Measurements from ENCODE around the gene SCYGR2. TPM values are rescaled to one million over a fixed set of nuclear protein-coding genes. Genes with fewer than 3 reads are reported as not detected.
A peak's percentile ranks its signal among the peaks of the same experiment; 100 is the strongest.
"Not testable (repeated sequence)": the region's sequence is repeated elsewhere in the genome, so short reads cannot be mapped to it uniquely, and the experiment has no call there.

SCYGR2 gene, protein sequence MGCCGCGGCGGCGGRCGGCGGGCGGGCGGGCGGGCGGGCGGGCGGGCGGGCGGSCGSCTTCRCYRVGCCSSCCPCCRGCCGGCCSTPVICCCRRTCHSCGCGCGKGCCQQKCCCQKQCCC
- not detected for polyA plus RNA-seq (2013, experiment 1 of 2)
- polyA plus RNA-seq (2013, experiment 2 of 2) = not detected

DNA sequence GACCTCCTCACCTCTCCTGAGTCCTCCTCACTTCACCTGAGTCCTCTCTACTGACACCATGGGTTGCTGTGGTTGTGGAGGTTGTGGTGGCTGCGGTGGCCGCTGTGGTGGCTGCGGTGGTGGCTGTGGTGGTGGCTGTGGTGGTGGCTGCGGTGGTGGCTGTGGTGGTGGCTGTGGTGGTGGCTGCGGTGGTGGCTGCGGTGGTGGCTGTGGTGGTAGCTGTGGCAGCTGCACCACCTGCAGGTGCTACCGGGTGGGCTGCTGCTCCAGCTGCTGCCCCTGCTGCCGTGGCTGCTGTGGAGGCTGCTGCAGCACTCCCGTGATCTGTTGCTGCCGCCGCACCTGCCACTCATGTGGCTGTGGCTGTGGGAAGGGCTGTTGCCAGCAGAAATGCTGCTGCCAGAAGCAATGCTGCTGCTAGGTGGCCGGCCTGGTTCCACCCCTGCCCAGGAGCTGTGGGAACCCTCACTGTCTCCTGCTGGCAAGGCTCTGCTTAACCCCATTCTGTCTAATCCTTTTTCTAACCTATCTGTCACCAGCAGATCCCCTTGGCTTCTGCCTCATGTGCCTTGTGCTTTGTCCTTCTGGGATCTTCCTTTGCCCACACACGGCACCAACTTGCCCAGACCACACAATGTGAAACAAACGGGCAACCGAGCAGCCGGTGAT is at the start of gene SCYGR2:
TSS of gene SCYGR2 (plus strand) at position 59 of the 669 bp plus-strand sequence. CDS start at position 59, 0 bp downstream.
- H3K4me3 ChIP-seq (ENCODE audit: insufficient read depth in 1 of 2, low read depth in 1 of 2, low read length in 2 of 2); H2AK5ac ChIP-seq (ENCODE audit: low read length, severe bottlenecking); H2BK5ac ChIP-seq (ENCODE audit: low read depth, low read length, poor library complexity, severe bottlenecking); H2BK15ac ChIP-seq (ENCODE audit: low read depth, poor library complexity, severe bottlenecking); H2BK12ac ChIP-seq (ENCODE audit: low read length in 2 of 2); H3K9me3 ChIP-seq (ENCODE audit: control insufficient read depth, low read length); H3K27me3 ChIP-seq (ENCODE audit: control insufficient read depth in 1 of 2, insufficient read depth in 1 of 2, low read length in 2 of 2); H3K9ac ChIP-seq (ENCODE audit: low read length); H3K79me1 ChIP-seq (replicated peaks; ENCODE audit: low read length, poor library complexity, severe bottlenecking); DNase-seq; H3K4me1 ChIP-seq (ENCODE audit: control insufficient read depth, insufficient read depth, low read depth, low read length); H2BK120ac ChIP-seq (ENCODE audit: low read depth, low read length); H3K4ac ChIP-seq (ENCODE audit: low read depth in 1 of 2, low read length in 2 of 2); H3K36me3 ChIP-seq (ENCODE audit: control insufficient read depth in 1 of 2, insufficient read depth in 2 of 2, low read depth in 1 of 2, low read length in 2 of 2); H3K4me2 ChIP-seq (ENCODE audit: low read length, poor library complexity, severe bottlenecking); H4K8ac ChIP-seq (ENCODE audit: low read length); H3K18ac ChIP-seq (ENCODE audit: low read depth in 1 of 2, low read length in 2 of 2); H3K27ac ChIP-seq (ENCODE audit: low read length, poor library complexity, severe bottlenecking); H4K91ac ChIP-seq (ENCODE audit: low read length); H3K23ac ChIP-seq (ENCODE audit: low read length in 2 of 2): not testable (repeated sequence)
- peak within 1 kb of the TSS; percentile 31 for H2AFZ ChIP-seq (ENCODE audit: low read depth, low read length)
- 88% methylated on average over 9 of the region's 16 CpGs for WGBS
- H3K14ac ChIP-seq (ENCODE audit: low read length in 2 of 2) = peak within 1 kb of the TSS in 1 of 2 experiments; percentile 75

DNA sequence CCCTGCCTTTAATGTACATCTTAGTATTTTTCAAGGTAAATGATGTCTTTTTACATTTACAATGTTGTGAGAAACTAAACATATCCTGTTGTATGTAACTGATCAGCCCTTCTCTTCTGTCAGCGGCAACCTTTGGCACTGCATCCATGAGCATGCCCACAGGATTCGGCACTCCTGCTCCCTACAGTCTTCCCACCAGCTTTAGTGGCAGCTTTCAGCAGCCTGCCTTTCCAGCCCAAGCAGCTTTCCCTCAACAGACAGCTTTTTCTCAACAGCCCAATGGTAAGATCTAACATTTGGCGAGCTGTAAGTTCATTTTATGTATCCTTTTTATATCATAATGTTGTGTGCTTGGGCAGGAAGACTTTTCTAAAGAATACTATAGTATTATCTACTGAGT is 46.9 kb upstream of the SCYGR2 start:
- H3K14ac ChIP-seq (ENCODE audit: low read length in 2 of 2) = no peak overlapping the region
- no peak overlapping the region for H4K91ac ChIP-seq (ENCODE audit: low read length)
- no peaks in the 10 kb centered on the region for H3K27me3 ChIP-seq (ENCODE audit: control insufficient read depth in 1 of 2, insufficient read depth in 1 of 2, low read length in 2 of 2)
- no peak overlapping the region for H3K9ac ChIP-seq (ENCODE audit: low read length)
- H3K79me1 ChIP-seq (replicated peaks; ENCODE audit: low read length, poor library complexity, severe bottlenecking) = peaks cover 11% of the 10 kb centered on the region
- no peak overlapping the region for H4K8ac ChIP-seq (ENCODE audit: low read length)
- 93% methylated on average over 2 of the region's 3 CpGs for WGBS
- no peak overlapping the region for H3K4me3 ChIP-seq (ENCODE audit: insufficient read depth in 1 of 2, low read depth in 1 of 2, low read length in 2 of 2)
- no peak overlapping the region for H3K4ac ChIP-seq (ENCODE audit: low read depth in 1 of 2, low read length in 2 of 2)
- no peak overlapping the region for H2BK15ac ChIP-seq (ENCODE audit: low read depth, poor library complexity, severe bottlenecking)
- no peaks in the 10 kb centered on the region for H3K9me3 ChIP-seq (ENCODE audit: control insufficient read depth, low read length)
- H2AFZ ChIP-seq (ENCODE audit: low read depth, low read length) = no peak overlapping the region
- H3K27ac ChIP-seq (ENCODE audit: low read length, poor library complexity, severe bottlenecking) = no peak overlapping the region
- H3K23ac ChIP-seq (ENCODE audit: low read length in 2 of 2) = no peak overlapping the region
- H3K4me1 ChIP-seq (ENCODE audit: control insufficient read depth, insufficient read depth, low read depth, low read length) = no peaks in the 10 kb centered on the region
- H2BK12ac ChIP-seq (ENCODE audit: low read length in 2 of 2) = no peak overlapping the region
- peaks cover 7 to 94% of the 10 kb centered on the region in 2 experiments for H3K36me3 ChIP-seq (ENCODE audit: control insufficient read depth in 1 of 2, insufficient read depth in 2 of 2, low read depth in 1 of 2, low read length in 2 of 2)
- no peak overlapping the region for H2BK120ac ChIP-seq (ENCODE audit: low read depth, low read length)
- DNase-seq = no peak
- no peak overlapping the region for H3K18ac ChIP-seq (ENCODE audit: low read depth in 1 of 2, low read length in 2 of 2)
- no peak overlapping the region for H3K4me2 ChIP-seq (ENCODE audit: low read length, poor library complexity, severe bottlenecking)
- no peak overlapping the region for H2AK5ac ChIP-seq (ENCODE audit: low read length, severe bottlenecking)
- H2BK5ac ChIP-seq (ENCODE audit: low read depth, low read length, poor library complexity, severe bottlenecking) = no peak overlapping the region

DNA sequence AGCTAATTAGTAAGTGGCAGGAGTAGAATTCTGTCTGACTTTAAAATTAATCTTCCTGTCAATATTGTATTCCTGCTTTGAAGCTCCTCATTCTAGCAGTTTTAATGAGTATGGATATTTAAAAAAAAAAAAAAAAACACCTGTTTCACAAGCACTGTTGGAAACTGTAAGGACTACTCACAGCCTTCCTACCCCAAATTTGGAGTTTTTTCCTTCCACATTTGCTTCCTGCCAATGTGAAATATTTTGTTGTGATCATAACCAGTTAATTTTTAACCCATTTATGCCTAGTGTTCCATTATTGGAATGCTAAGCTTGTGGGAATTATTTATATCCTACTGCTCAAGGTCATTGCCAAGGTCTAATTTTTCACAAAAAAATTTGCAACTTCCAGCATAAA is 36.1 kb upstream of the SCYGR2 start:
- Histone ChIP-seq H3K9me3 (ENCODE audit: control insufficient read depth, low read length) (no peaks in the 10 kb centered on the region), H2BK5ac (ENCODE audit: low read depth, low read length, poor library complexity, severe bottlenecking) (no peak overlapping the region), H2BK120ac (ENCODE audit: low read depth, low read length) (no peak overlapping the region), H3K23ac (ENCODE audit: low read length in 2 of 2) (no peak overlapping the region), H3K4me1 (ENCODE audit: control insufficient read depth, insufficient read depth, low read depth, low read length) (peaks cover 3% of the 10 kb centered on the region), H4K91ac (ENCODE audit: low read length) (no peak overlapping the region), H3K4me3 (ENCODE audit: insufficient read depth in 1 of 2, low read depth in 1 of 2, low read length in 2 of 2) (no peak overlapping the region), H3K79me1 (replicated peaks; ENCODE audit: low read length, poor library complexity, severe bottlenecking) (peaks cover 2% of the 10 kb centered on the region), H3K4ac (ENCODE audit: low read depth in 1 of 2, low read length in 2 of 2) (no peak overlapping the region), H2AK5ac (ENCODE audit: low read length, severe bottlenecking) (no peak overlapping the region), H2AFZ (ENCODE audit: low read depth, low read length) (no peak overlapping the region), H3K4me2 (ENCODE audit: low read length, poor library complexity, severe bottlenecking) (no peak overlapping the region), H3K18ac (ENCODE audit: low read depth in 1 of 2, low read length in 2 of 2) (no peak overlapping the region), H2BK15ac (ENCODE audit: low read depth, poor library complexity, severe bottlenecking) (no peak overlapping the region), H3K36me3 (ENCODE audit: control insufficient read depth in 1 of 2, insufficient read depth in 2 of 2, low read depth in 1 of 2, low read length in 2 of 2) (peaks cover 3 to 44% of the 10 kb centered on the region in 2 experiments), H3K27ac (ENCODE audit: low read length, poor library complexity, severe bottlenecking) (no peak overlapping the region), H2BK12ac (ENCODE audit: low read length in 2 of 2) (no peak overlapping the region), H4K8ac (ENCODE audit: low read length) (no peak overlapping the region), H3K14ac (ENCODE audit: low read length in 2 of 2) (no peak overlapping the region), H3K9ac (ENCODE audit: low read length) (no peak overlapping the region), H3K27me3 (ENCODE audit: control insufficient read depth in 1 of 2, insufficient read depth in 1 of 2, low read length in 2 of 2) (no peaks in the 10 kb centered on the region)
- DNase-seq = no peak

GRCh38 chr2:227565080-227565479 is 33.6 kb upstream of the SCYGR2 start:
- no peak overlapping the region for H2BK5ac ChIP-seq (ENCODE audit: low read depth, low read length, poor library complexity, severe bottlenecking)
- H2BK15ac ChIP-seq (ENCODE audit: low read depth, poor library complexity, severe bottlenecking) = no peak overlapping the region
- DNase-seq = no peak
- H2AFZ ChIP-seq (ENCODE audit: low read depth, low read length) = no peak overlapping the region
- no peak overlapping the region for H3K27ac ChIP-seq (ENCODE audit: low read length, poor library complexity, severe bottlenecking)
- H3K4me3 ChIP-seq (ENCODE audit: insufficient read depth in 1 of 2, low read depth in 1 of 2, low read length in 2 of 2) = no peak overlapping the region
- no peaks in the 10 kb centered on the region for H3K79me1 ChIP-seq (replicated peaks; ENCODE audit: low read length, poor library complexity, severe bottlenecking)
- H3K4me2 ChIP-seq (ENCODE audit: low read length, poor library complexity, severe bottlenecking) = no peak overlapping the region
- H3K23ac ChIP-seq (ENCODE audit: low read length in 2 of 2) = no peak overlapping the region
- H3K4me1 ChIP-seq (ENCODE audit: control insufficient read depth, insufficient read depth, low read depth, low read length) = peaks cover 3% of the 10 kb centered on the region
- H2AK5ac ChIP-seq (ENCODE audit: low read length, severe bottlenecking) = no peak overlapping the region
- H3K9ac ChIP-seq (ENCODE audit: low read length) = no peak overlapping the region
- H4K8ac ChIP-seq (ENCODE audit: low read length) = no peak overlapping the region
- WGBS = 100% methylated on average over 1 of the region's 1 CpG
- H4K91ac ChIP-seq (ENCODE audit: low read length) = no peak overlapping the region
- no peak overlapping the region for H3K4ac ChIP-seq (ENCODE audit: low read depth in 1 of 2, low read length in 2 of 2)
- H3K14ac ChIP-seq (ENCODE audit: low read length in 2 of 2) = no peak overlapping the region
- H3K36me3 ChIP-seq (ENCODE audit: control insufficient read depth in 1 of 2, insufficient read depth in 2 of 2, low read depth in 1 of 2, low read length in 2 of 2) = peaks cover 3 to 23% of the 10 kb centered on the region in 2 experiments
- no peak overlapping the region for H2BK12ac ChIP-seq (ENCODE audit: low read length in 2 of 2)
- H3K18ac ChIP-seq (ENCODE audit: low read depth in 1 of 2, low read length in 2 of 2) = no peak overlapping the region
- no peak overlapping the region for H2BK120ac ChIP-seq (ENCODE audit: low read depth, low read length)
- no peaks in the 10 kb centered on the region for H3K27me3 ChIP-seq (ENCODE audit: control insufficient read depth in 1 of 2, insufficient read depth in 1 of 2, low read length in 2 of 2)
- H3K9me3 ChIP-seq (ENCODE audit: control insufficient read depth, low read length) = no peaks in the 10 kb centered on the region

All from mesenchymal stem cell (in vitro differentiated cells and primary cell).